ENCODE data around the gene RHOG. TPM values are rescaled to one million over a fixed set of nuclear protein-coding genes. Genes with fewer than 3 reads are reported as not detected.

Gene RHOG
- total and polyA plus RNA-seq, 8 donors: 9.0 to 27.5 (median 14.0) TPM

GRCh38 chr11:3834349-3834663 lies 6.5 kb downstream of the RHOG start:
- H3K9me3 ChIP-seq: no peaks in the 10 kb centered on the region
- peaks cover 7 to 13% (median 9%) of the 10 kb centered on the region in 3 donors for H3K4me1 ChIP-seq
- TF ChIP-seq CTCF (IDR thresholded peaks at IDR 0.05): no peak
- intact Hi-C loops (cut with DNase I): no loop called here
- no peaks in the 10 kb centered on the region for H3K36me3 ChIP-seq
- no peak for DNase-seq
- 90 to 92% methylated on average over 4 of the region's 4 CpGs for WGBS, 2 donors
- no peak for ATAC-seq
- FAIRE-seq: no peak
- no peak overlapping the region for H3K4me3 ChIP-seq
- no peaks in the 10 kb centered on the region for H3K27me3 ChIP-seq
- H3K27ac ChIP-seq: no peak overlapping the region

- H3K9me3 ChIP-seq: no peaks in the 10 kb centered on the region
- H3K4me1 ChIP-seq: peaks cover 7 to 13% (median 9%) of the 10 kb centered on the region in 3 donors
- intact Hi-C loops (cut with DNase I): no loop called here
- no peaks in the 10 kb centered on the region for H3K36me3 ChIP-seq
- H3K27ac ChIP-seq: no peak overlapping the region
- no peak for TF ChIP-seq CTCF (IDR thresholded peaks at IDR 0.05)
- H3K27me3 ChIP-seq: no peaks in the 10 kb centered on the region
- H3K4me3 ChIP-seq: no peak overlapping the region
- FAIRE-seq: no peak
- 84 to 88% methylated on average over 2 of the region's 2 CpGs for WGBS, 2 donors
- no peak for DNase-seq
- no peak for ATAC-seq
Observed at GRCh38 chr11:3833449-3833848, 7.3 kb downstream of the RHOG start.

- Histone ChIP-seq H3K4me1 (peaks cover 7 to 13% (median 9%) of the 10 kb centered on the region in 3 donors), H3K27ac (no peak overlapping the region)
- intact Hi-C loops (cut with DNase I): no loop called here
Observed at GRCh38 chr11:3832816-3833215, 7.9 kb downstream of the RHOG start.

GRCh38 chr11:3831378-3832239 lies 9.2 kb downstream of the RHOG start:
- Histone ChIP-seq H3K36me3 (peaks cover 0 to 10% (median 5%) of the 10 kb centered on the region in 3 donors), H3K9me3 (no peaks in the 10 kb centered on the region), H3K27me3 (no peaks in the 10 kb centered on the region), H3K4me1 (peaks cover 7 to 13% (median 9%) of the 10 kb centered on the region in 3 donors), H3K4me3 (no peak overlapping the region), H3K27ac (no peak overlapping the region)
- ATAC-seq (peak in 3 of 4 donors; percentile 12 to 55 (median 31)), DNase-seq (peak in 1 of 6 donors; percentile 30), FAIRE-seq (no peak)
- TF ChIP-seq CTCF (IDR thresholded peaks at IDR 0.05): no peak
- WGBS, 2 donors: 76% methylated on average over 12 of the region's 13 CpGs
- intact Hi-C loops (cut with DNase I): no loop called here

More at GRCh38 chr11:3832816-3833215, 7.9 kb downstream of the RHOG start:
- no peak for FAIRE-seq
- no peaks in the 10 kb centered on the region for H3K27me3 ChIP-seq
- no peaks in the 10 kb centered on the region for H3K9me3 ChIP-seq
- H3K36me3 ChIP-seq: no peaks in the 10 kb centered on the region
- DNase-seq: no peak
- H3K4me3 ChIP-seq: no peak overlapping the region
- TF ChIP-seq CTCF (IDR thresholded peaks at IDR 0.05): no peak
- 61 to 68% methylated on average over 2 of the region's 2 CpGs for WGBS, 2 donors
- no peak for ATAC-seq

GRCh38 chr11:3830730-3831129 lies 10.0 kb downstream of the RHOG start:
- 95 to 100% methylated on average over 1 of the region's 1 CpG for WGBS, 2 donors
- H3K36me3 ChIP-seq: peaks cover 0 to 10% (median 5%) of the 10 kb centered on the region in 3 donors
- TF ChIP-seq CTCF (IDR thresholded peaks at IDR 0.05): no peak
- no peaks in the 10 kb centered on the region for H3K27me3 ChIP-seq
- ATAC-seq: peak in 1 of 4 donors; percentile 10
- intact Hi-C loops (cut with DNase I): no loop called here
- peaks cover 7 to 10% (median 9%) of the 10 kb centered on the region in 3 donors for H3K4me1 ChIP-seq
- no peak for FAIRE-seq
- H3K4me3 ChIP-seq: no peak overlapping the region
- H3K27ac ChIP-seq: peak overlapping the region in 1 of 4 donors; percentile 1
- no peaks in the 10 kb centered on the region for H3K9me3 ChIP-seq
- DNase-seq: no peak
